Stimulated activated CD4-positive, alpha-beta T cell treated with anti-CD3 and anti-CD28 coated beads, Interleukin-4, amount 100 ng/mL, for 24 hours (primary cell): ENCODE data around the gene PTGER2.

Experiments used
- DNase-seq: peaks from one replicate; pipeline ENCODE4 v3.0.0-alpha.2; 2020

The PTGER2 gene

GRCh38 chr14:52313903-52314594, at the start of gene PTGER2:
TSS of gene PTGER2 (plus strand) at chr14:52314312. CDS start at chr14:52314549, 237 bp downstream.
- DNase-seq, result peak; percentile 79

- DNase-seq, result no peak
Observed at GRCh38 chr14:52265253-52265652, 48.9 kb upstream of the PTGER2 start.

- no peak for DNase-seq
Observed at GRCh38 chr14:52266179-52266578, 47.9 kb upstream of the PTGER2 start.

- DNase-seq, result no peak
Observed at GRCh38 chr14:52266782-52267181, 47.3 kb upstream of the PTGER2 start.

- peak; percentile 46 for DNase-seq
Observed at GRCh38 chr14:52267501-52268278, 46.4 kb upstream of the PTGER2 start, which contains the start of gene PTGDR. TSS of gene PTGDR (plus strand) at chr14:52267698. CDS start at chr14:52267815, 117 bp downstream.

GRCh38 chr14:52268279-52269061, 45.6 kb upstream of the PTGER2 start:
- DNase-seq, result peak; percentile 18

GRCh38 chr14:52269100-52269499, 45.0 kb upstream of the PTGER2 start:
- no peak for DNase-seq

- no peak for DNase-seq
Observed at GRCh38 chr14:52269982-52270381, 44.1 kb upstream of the PTGER2 start.

GRCh38 chr14:52271538-52271937, 42.6 kb upstream of the PTGER2 start:
- no peak for DNase-seq

- no peak for DNase-seq
Observed at GRCh38 chr14:52272375-52272774, 41.7 kb upstream of the PTGER2 start.

- no peak for DNase-seq
Observed at GRCh38 chr14:52275372-52275771, 38.7 kb upstream of the PTGER2 start.

- no peak for DNase-seq
Observed at GRCh38 chr14:52277552-52277951, 36.6 kb upstream of the PTGER2 start.

- DNase-seq, result no peak
Observed at GRCh38 chr14:52279408-52279807, 34.7 kb upstream of the PTGER2 start.

- DNase-seq, result no peak
Observed at GRCh38 chr14:52283099-52283498, 31.0 kb upstream of the PTGER2 start.

GRCh38 chr14:52286661-52287649, 27.2 kb upstream of the PTGER2 start:
- no peak for DNase-seq

- no peak for DNase-seq
Observed at GRCh38 chr14:52296378-52296777, 17.7 kb upstream of the PTGER2 start.

GRCh38 chr14:52298795-52299194, 15.3 kb upstream of the PTGER2 start:
- DNase-seq, result no peak

GRCh38 chr14:52299692-52300278, 14.3 kb upstream of the PTGER2 start:
- DNase-seq, result no peak

GRCh38 chr14:52303236-52303635, 10.9 kb upstream of the PTGER2 start:
- DNase-seq, result no peak

GRCh38 chr14:52304248-52304904, 9.7 kb upstream of the PTGER2 start:
- no peak for DNase-seq

GRCh38 chr14:52305014-52305413, 9.1 kb upstream of the PTGER2 start:
- no peak for DNase-seq
